ENCODE data around the gene KRTAP10-3.
"Not testable (repeated sequence)": the region's sequence is repeated elsewhere in the genome, so short reads cannot be mapped to it uniquely, and the experiment has no call there.

Gene KRTAP10-3

GRCh38 chr21:44590897-44591800 lies 32.6 kb upstream of the KRTAP10-3 start:
- in situ Hi-C loops (cut with HindIII; ENCODE audit: low sequenced_read_pairs) = not testable (repeated sequence)

- in situ Hi-C loops (cut with HindIII; ENCODE audit: low sequenced_read_pairs) = no loop called here
These were observed 31.7 kb upstream of the KRTAP10-3 start for GRCh38 chr21:44590311-44590721.

- in situ Hi-C loops (cut with HindIII; ENCODE audit: low sequenced_read_pairs) = no loop called here
These were observed 31.2 kb upstream of the KRTAP10-3 start for GRCh38 chr21:44589586-44590305.

- in situ Hi-C loops (cut with HindIII; ENCODE audit: low sequenced_read_pairs) = no loop called here
These were observed 30.5 kb upstream of the KRTAP10-3 start for GRCh38 chr21:44589094-44589493.

GRCh38 chr21:44585892-44586291 lies 27.3 kb upstream of the KRTAP10-3 start:
- in situ Hi-C loops (cut with HindIII; ENCODE audit: low sequenced_read_pairs) = no loop called here

GRCh38 chr21:44583800-44584147 lies 25.2 kb upstream of the KRTAP10-3 start:
- in situ Hi-C loops (cut with HindIII; ENCODE audit: low sequenced_read_pairs) = no loop called here

- in situ Hi-C loops (cut with HindIII; ENCODE audit: low sequenced_read_pairs) = no loop called here
These were observed 24.6 kb upstream of the KRTAP10-3 start for GRCh38 chr21:44583089-44583799.

GRCh38 chr21:44582055-44582454 lies 23.5 kb upstream of the KRTAP10-3 start:
- in situ Hi-C loops (cut with HindIII; ENCODE audit: low sequenced_read_pairs) = no loop called here

GRCh38 chr21:44581158-44581557 lies 22.6 kb upstream of the KRTAP10-3 start:
- in situ Hi-C loops (cut with HindIII; ENCODE audit: low sequenced_read_pairs) = no loop called here

GRCh38 chr21:44580231-44580821 lies 21.7 kb upstream of the KRTAP10-3 start, which contains the start of gene KRTAP10-5:
Gene KRTAP10-5, minus strand, starts transcription at chr21:44580604. Its CDS starts 26 bp downstream, at chr21:44580578.
- in situ Hi-C loops (cut with HindIII; ENCODE audit: low sequenced_read_pairs) = not testable (repeated sequence)

GRCh38 chr21:44579833-44580144 lies 21.2 kb upstream of the KRTAP10-3 start:
- in situ Hi-C loops (cut with HindIII; ENCODE audit: low sequenced_read_pairs) = no loop called here

GRCh38 chr21:44579056-44579832 lies 20.6 kb upstream of the KRTAP10-3 start:
- in situ Hi-C loops (cut with HindIII; ENCODE audit: low sequenced_read_pairs) = no loop called here

- in situ Hi-C loops (cut with HindIII; ENCODE audit: low sequenced_read_pairs) = no loop called here
These were observed 19.9 kb upstream of the KRTAP10-3 start for GRCh38 chr21:44578371-44579055.

GRCh38 chr21:44576025-44576420 lies 17.4 kb upstream of the KRTAP10-3 start:
- in situ Hi-C loops (cut with HindIII; ENCODE audit: low sequenced_read_pairs) = no loop called here

- in situ Hi-C loops (cut with HindIII; ENCODE audit: low sequenced_read_pairs) = no loop called here
These were observed 16.9 kb upstream of the KRTAP10-3 start for GRCh38 chr21:44575307-44576024.

- in situ Hi-C loops (cut with HindIII; ENCODE audit: low sequenced_read_pairs) = no loop called here
These were observed 16.1 kb upstream of the KRTAP10-3 start for GRCh38 chr21:44574457-44575306.

GRCh38 chr21:44573630-44574456 lies 15.2 kb upstream of the KRTAP10-3 start, which contains the start of gene KRTAP10-4:
Gene KRTAP10-4, plus strand, starts transcription at chr21:44573729. Its CDS starts 30 bp downstream, at chr21:44573759.
- in situ Hi-C loops (cut with HindIII; ENCODE audit: low sequenced_read_pairs) = not testable (repeated sequence)

Data from endothelial cell of hepatic sinusoid (primary cell).